GM11168 (cell line): ENCODE data around the gene SCFD1.

ENCODE experiments used
- in situ Hi-C: fragments of 300-500 bp; cut with MboI; formaldehyde crosslinking; loops from one replicate; pipeline ENCODE4 v1.12.0; 2022; ENCODE audit warnings: low sequenced_read_pairs; ENCODE audit not compliant: unreplicated experiment

SCFD1 gene

DNA sequence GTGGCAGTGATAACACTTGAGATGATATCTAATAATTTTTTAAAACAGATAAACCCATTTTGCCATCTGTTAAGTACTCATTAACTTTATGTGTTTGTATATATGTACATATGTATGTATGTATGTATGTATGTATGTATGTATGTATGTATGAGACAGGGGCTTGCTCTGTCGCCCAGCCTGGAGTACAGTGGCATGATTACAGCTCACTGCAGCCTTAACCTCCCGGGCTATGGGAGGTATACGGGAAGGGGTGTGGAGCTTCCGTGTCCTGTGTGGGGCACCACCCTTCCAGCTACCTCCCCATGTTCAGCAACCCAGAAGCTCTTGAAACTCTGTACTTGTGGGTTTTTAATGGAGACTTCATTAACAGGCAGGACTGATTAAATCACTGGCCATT, 116.9 kb downstream of the SCFD1 start:
- in situ Hi-C loops: no loop called here

DNA sequence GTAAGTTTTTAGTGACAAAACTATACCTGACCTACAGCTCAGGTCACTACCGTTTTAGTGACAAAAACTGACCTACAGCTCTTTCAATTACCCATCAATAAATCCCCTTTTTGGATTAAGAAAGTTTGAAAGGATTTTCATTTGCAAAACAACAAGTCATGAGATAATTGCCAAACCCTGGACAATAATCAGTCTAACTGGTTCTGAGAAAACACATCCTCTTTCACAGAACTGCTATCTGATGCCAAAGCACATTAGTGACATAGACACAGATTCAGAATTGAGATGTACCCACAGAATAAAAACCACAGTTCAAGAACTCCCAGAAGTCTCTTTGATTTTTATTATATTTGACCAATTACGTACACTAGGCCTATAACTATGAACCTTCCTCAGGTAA, 126.2 kb downstream of the SCFD1 start:
- in situ Hi-C loops: no loop called here

DNA sequence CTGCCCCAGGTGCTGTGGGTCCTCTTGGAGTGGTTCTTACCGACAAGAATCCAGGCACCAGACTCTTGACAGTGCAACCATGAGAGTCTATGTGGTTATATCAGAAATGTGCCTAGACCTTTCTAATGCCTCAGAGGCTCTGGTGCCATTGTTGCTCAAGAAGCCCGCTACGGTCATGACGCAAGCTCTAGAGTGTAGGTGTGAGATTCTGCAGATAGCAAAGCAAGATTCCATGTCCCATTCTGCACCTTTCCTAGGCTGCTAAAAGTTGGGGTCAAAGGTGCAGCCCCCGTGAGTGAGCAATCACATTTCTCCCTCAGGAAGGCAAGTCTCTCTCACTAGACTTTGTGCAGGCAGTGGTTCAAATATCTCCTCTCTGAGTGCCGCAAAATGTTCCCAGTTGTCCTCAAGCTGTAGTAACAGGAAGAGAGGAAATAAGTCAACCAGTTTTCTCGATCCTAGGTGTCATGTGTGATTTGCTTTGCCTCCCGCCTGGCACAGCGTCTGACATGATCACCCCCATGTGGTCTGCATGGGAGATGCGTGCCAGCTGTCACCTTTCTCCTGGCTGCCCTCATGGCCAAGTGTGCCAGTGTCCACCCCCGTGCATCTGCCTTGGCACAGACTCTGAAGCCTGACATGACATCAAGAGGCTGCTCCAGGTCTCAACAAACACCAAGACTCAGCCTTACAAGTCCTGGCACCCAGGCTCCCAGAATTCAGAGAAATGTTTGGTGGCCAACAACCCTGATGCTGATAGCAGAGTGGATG, 129.7 kb downstream of the SCFD1 start:
- in situ Hi-C loops: no loop called here

DNA sequence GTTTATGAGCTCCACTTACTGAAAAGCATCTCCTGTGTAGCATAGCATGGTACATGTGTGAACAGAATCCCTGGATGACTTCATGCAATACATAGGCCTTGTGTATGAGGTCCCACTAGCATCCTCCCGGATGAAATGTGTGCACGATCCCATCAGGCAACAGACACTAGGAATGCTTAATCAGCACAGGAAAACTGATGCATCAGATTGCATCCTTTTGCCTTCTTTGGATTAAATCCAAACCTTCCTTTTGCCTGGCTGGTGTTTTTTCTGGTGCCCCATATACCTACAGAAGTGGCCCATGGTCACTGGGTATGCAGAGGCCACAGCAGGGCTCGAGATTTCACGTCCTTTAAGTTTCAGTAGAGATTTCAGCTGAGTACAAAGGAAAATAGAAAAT, 131.3 kb downstream of the SCFD1 start:
- in situ Hi-C loops: no loop called here

DNA sequence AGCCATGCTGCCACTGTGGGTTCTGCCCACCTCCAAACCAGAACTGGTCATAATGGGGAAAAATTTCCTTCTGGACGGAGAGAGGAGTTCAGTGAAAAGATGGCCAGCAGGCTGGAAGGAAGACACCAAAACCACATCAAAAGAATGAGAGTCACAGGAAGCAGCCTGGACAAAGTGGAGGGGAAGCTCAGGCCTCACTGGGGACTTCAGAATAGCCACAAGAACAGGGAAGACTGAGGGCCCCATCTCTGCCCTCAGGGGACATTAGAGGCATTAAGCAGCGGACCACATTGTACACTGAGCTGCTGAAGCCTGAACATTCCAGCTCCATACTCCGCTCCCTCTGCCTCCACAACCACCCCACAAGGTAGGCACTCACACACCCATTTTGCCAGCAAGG, 132.7 kb downstream of the SCFD1 start:
- in situ Hi-C loops: no loop called here

DNA sequence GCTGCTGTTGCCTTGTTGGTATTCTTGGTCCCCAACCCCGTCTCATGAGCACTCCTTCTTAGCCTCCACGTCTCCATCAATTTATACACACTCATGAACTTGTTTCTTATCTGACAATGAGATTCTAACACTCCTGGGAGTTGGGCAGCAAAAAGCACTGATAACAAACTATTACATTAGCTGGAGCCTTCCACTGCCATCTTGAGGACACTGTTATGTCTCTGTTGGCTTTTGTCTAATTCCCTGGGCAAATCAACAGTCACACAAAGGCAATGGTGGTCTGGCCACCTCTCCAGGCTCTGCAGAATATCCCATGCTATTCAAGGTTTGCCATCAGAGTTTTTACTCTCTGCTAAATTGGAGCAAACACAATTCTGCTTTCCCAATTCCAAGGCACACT, 134.5 kb downstream of the SCFD1 start:
- in situ Hi-C loops: no loop called here

DNA sequence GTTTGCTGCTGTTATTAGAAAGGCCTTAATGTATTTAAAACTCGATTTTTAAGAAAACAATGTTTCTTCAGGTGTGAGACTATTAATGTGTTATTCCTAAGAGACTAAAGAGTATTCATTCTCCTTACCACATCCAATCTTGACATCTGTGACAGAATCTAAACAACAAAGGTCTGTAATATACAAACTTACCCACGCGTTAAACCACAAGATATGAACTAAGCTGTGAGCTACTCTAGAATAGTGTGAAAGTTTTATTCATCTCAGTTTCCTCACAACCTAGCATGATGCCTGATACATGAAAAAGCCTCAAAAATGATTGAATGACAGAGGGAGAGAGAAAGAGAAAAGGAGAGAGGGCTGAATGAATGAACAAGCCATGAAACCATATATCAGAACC, 135.0 kb downstream of the SCFD1 start:
- in situ Hi-C loops: no loop called here

DNA sequence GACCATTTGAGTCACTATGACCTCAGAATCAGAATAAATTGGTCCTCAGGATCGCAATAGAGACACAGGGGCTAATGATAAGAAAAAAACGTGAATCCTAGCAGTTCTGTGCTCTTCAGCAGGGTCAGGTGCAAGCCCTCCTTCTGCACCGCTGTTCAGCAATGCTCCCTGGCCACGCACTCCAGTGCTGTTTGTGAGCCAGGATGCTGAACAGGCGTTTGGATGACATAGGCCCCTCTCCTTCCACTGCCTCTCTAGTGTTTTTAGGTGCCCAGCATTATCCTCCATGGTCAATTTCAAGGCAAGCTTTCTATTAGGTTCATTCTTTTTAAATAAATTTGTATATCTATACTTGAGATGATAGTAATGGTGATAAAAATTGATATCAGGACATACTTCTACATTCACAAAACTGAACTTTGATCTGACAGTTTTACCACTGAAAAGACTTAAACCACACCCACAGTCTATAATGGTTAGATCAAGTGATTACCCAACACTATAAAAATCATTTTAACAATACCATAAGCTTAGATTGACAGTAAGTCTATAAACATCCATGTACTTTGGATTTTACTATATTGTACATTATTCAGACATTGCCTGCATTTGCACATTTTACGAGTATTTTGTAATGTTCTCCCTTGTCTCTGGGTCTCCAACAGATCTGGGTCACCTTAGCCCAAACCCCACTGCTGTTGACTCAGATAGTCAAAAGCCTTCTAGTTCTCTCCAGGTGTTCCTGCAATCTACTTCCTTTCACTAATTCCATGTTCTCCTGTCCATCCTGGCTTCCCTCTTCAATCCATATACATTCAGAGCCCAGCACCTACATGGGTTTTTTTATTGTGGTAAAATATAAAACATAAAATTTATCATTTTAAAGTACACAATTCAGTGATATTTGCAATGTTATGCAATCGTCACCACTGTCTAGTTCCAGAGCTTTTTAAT, 137.3 kb downstream of the SCFD1 start:
- in situ Hi-C loops: no loop called here

DNA sequence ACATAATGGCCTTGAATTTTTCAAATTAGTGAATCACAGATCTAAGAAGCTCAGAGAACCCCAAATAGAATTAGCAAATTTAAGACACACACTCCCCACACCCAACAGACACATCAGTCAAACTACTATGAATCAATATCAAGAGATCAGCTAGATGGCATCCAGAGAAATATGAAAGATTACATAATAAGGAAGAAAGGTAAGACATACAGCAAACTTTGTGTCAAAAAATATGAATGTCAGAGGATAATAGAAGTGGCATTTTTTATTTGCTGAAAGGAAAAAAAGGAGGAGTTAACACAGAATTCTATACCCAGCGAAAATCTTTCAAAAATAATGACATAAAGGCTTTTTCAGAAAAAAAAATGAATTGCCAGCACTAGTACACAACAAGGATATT, 141.8 kb downstream of the SCFD1 start:
- in situ Hi-C loops: no loop called here

DNA sequence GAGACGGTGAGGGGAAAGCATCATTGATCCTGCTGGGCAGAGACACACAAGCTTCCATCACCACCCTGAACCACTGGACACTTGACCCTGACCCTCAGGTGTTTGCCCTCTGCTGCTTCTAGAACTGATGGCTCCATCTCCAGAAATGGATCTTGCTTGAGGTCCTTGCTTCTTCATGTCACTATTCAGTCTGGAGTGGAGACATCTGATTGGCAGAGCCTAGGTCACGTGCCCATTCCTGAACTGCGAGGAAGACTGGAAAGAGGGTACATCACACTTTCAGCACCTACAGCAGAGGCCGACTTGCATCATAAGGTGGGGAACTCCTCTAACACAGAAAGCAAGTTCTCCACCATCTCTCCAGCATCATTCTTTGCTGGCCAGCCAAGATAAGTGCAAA, 145.5 kb downstream of the SCFD1 start:
- in situ Hi-C loops: no loop called here

DNA sequence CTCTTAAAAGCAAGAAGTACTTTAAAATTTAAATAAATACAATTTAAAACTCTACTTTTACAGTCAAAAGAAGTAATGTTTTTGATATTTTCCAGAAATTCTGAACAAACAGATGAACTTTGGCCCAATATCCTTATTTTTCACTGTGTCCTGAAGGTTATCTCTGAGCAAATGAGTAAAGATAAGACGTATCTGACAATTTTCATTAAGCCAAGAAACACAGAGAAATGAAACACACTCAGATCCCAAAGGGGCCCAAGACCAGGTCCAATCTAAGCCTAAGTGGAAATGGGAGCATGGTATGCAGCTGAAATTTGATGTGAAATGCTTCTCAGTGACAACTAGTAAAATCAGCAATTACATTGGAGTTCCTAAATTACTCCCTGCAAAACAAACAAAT, 146.7 kb downstream of the SCFD1 start:
- in situ Hi-C loops: no loop called here

DNA sequence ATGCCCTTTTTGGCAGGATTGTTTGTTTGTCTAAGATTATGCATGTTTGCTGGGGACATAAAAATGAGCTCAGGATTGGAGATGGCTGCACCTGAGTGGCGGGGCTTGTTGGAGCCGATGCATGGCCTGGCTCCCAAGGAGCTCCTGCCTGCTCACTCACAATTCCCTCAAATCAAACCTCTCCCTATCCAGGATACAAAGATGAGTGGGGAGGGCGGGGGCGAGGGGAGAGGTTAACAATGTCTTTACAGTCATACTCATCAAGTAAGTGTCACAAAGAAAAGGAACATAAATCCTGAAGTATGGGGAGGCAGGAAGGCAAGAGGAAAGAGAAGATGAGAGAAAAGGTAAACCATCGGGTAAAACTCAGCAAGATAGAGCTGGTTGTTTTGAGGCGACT, 148.3 kb downstream of the SCFD1 start:
- in situ Hi-C loops: no loop called here

DNA sequence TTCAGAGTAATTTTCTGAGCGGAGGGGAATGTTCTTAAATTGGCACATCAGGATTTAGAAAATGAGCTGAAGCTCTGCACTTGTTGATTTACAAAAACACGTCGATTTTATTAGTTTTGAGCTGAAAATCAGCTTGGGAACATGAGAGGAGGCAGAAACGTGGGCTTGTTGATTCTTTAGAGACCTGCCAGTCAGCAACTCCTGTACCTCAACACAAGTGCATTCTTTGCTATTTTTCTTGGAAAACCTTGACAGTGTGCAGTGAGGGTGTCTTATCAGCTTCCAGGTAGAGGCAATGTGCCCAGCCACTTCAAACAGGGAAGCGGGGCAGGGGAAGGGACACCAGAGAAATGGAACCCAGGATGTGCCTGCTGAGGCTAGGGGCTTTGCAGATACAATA, 149.5 kb downstream of the SCFD1 start:
- in situ Hi-C loops: no loop called here

DNA sequence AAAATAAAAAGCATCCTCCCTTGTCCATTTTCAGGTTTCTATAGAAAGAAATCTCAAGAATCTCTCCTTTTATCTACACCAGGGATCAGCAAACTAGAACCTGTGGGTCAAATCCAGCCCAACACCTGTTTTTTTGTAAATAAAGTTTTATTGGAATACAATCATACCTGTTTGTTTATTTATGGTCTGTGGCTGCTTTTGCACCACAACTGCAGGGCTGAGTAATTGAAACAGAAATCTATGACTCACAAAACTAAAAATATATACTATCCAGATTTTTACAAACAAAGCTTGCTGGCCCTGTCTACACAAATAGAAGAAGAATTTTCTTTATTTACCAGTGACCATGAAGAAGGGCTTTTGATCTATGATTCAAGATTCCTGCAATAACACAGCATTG, 157.1 kb downstream of the SCFD1 start:
- in situ Hi-C loops: no loop called here
